ENCODE data around the gene EN2. TPM values are rescaled to one million over a fixed set of nuclear protein-coding genes. Genes with fewer than 3 reads are reported as not detected.

Gene EN2
- total RNA-seq, 2 donors from 2014 or later = 0.45 TPM; not detected in 1

DNA sequence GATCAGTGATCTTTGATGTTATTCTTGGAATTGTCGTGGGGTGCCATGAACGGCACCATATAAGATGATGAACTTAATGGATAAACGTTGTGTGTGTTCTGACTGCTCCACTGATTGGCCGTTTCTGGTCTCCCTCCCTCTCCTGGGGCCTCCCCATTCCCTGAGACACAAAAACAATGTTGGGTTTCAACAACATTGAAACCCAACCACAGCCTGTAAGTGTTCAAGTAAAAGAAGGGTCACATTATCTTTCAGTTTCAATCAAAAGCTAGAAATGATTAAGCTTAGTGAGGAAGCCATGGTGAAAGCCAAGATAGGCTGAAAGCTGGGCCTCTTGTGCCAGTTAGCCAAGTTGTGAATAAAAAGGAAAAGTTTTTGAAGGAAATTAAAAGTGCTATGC is 19.5 kb downstream of the EN2 start:
- no peaks in the 10 kb centered on the region for H3K9me3 ChIP-seq
- no peaks in the 10 kb centered on the region for H3K36me3 ChIP-seq
- 75% methylated on average over 4 of the region's 4 CpGs for WGBS
- DNase-seq (ENCODE audit: low spot score) = no peak
- intact Hi-C loops (cut with DNase I) = no loop called here
- no peaks in the 10 kb centered on the region for H3K4me1 ChIP-seq (replicated peaks)
- H3K27ac ChIP-seq = no peak overlapping the region
- TF ChIP-seq POLR2AphosphoS5 (IDR thresholded peaks at IDR 0.05) (no peak), POLR2A (IDR thresholded peaks at IDR 0.05) (no peak)
- TF ChIP-seq, protein P1, sequence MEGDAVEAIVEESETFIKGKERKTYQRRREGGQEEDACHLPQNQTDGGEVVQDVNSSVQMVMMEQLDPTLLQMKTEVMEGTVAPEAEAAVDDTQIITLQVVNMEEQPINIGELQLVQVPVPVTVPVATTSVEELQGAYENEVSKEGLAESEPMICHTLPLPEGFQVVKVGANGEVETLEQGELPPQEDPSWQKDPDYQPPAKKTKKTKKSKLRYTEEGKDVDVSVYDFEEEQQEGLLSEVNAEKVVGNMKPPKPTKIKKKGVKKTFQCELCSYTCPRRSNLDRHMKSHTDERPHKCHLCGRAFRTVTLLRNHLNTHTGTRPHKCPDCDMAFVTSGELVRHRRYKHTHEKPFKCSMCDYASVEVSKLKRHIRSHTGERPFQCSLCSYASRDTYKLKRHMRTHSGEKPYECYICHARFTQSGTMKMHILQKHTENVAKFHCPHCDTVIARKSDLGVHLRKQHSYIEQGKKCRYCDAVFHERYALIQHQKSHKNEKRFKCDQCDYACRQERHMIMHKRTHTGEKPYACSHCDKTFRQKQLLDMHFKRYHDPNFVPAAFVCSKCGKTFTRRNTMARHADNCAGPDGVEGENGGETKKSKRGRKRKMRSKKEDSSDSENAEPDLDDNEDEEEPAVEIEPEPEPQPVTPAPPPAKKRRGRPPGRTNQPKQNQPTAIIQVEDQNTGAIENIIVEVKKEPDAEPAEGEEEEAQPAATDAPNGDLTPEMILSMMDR (IDR thresholded peaks at IDR 0.05) = no peak
- H3K4me3 ChIP-seq = no peak overlapping the region
- peaks cover 14% of the 10 kb centered on the region for H3K27me3 ChIP-seq (replicated peaks; ENCODE audit: insufficient read depth)

DNA sequence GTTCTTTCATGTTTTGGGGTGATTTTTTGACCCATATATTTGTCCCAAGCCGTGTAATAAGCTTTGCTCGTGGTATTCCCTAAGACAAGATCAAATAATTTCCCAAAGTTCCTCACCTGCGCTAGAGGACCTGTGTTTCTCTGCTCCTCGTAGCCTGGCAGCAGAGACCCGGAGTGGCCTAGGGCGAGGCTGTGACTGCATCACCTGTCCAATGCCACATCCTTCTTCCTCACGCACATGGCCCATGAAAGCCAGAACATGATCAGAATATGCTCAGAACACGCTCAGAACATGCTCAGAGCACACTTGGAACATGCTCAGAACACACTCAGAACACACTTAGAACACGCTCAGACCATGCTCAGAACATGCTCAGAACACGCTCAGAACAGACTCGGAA is 23.8 kb downstream of the EN2 start:
- intact Hi-C loops (cut with DNase I) = no loop called here
- TF ChIP-seq, protein P1 (IDR thresholded peaks at IDR 0.05) = no peak
- no peak for TF ChIP-seq POLR2AphosphoS5 (IDR thresholded peaks at IDR 0.05)
- no peak for TF ChIP-seq POLR2A (IDR thresholded peaks at IDR 0.05)
- no peak overlapping the region for H3K4me3 ChIP-seq
- H3K27me3 ChIP-seq (replicated peaks; ENCODE audit: insufficient read depth) = peaks cover 7% of the 10 kb centered on the region
- 90% methylated on average over 11 of the region's 11 CpGs for WGBS
- no peak overlapping the region for H3K27ac ChIP-seq
- no peaks in the 10 kb centered on the region for H3K36me3 ChIP-seq
- H3K9me3 ChIP-seq = no peaks in the 10 kb centered on the region
- H3K4me1 ChIP-seq (replicated peaks) = no peaks in the 10 kb centered on the region
- DNase-seq (ENCODE audit: low spot score) = no peak

DNA sequence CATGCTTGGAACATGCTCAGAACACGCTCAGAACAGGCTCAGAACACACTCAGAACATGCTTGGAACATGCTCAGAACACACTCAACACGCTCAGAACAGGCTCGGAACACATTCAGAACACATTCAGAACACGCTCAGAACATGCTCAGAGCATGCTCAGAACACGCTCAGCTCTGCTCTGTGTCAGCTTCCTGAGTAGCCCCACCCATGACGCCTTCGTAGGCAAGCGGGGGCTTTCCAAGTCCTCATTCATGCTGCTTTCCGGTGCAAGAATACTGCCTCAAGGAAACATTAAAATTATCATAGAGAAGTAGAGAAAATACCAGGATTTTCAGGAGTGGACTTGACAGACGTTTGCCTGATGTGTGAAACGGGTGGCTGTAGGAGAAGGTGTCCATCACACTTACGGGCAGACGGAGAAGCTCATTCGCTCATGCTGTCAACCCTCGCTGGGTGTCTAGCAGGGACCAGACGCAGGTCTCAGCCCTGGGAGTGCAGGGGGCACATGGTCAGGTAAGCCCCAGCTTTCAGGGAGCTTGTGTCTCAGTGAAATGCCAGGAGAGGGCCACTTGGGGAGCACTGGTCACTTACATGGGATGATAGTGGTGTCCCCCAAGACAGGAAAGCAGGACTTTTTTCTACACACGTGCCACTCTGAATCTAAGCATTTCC is 24.7 kb downstream of the EN2 start:
- Histone ChIP-seq H3K27me3 (replicated peaks; ENCODE audit: insufficient read depth) (peaks cover 7% of the 10 kb centered on the region), H3K27ac (no peak overlapping the region), H3K36me3 (no peaks in the 10 kb centered on the region), H3K4me1 (replicated peaks) (no peaks in the 10 kb centered on the region), H3K4me3 (no peak overlapping the region), H3K9me3 (no peaks in the 10 kb centered on the region)
- WGBS = 61% methylated on average over 17 of the region's 17 CpGs
- TF ChIP-seq POLR2AphosphoS5 (IDR thresholded peaks at IDR 0.05) (no peak), POLR2A (IDR thresholded peaks at IDR 0.05) (no peak)
- TF ChIP-seq, protein P1 (IDR thresholded peaks at IDR 0.05) = no peak
- no peak for DNase-seq (ENCODE audit: low spot score)
- intact Hi-C loops (cut with DNase I) = no loop called here

DNA sequence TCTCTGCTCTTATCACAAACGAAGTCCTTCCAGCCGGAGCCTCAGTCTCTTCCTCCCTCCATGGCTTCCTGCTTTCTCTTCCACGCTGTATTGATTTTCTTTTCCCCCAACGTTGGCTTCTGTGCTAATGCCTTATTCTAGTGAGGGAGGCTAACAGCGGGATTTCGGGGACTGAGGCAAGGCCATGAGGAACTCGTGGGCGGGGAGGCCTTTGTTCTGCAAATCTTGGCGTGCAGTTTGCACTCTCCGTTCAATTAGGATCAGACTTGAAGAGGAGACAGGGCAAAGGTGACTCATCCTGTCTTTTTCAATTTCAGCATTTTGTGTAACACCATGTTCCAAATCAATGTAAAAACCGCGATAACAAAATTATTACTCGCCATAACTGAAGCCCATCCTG is 25.3 kb downstream of the EN2 start:
- H3K4me3 ChIP-seq = no peak overlapping the region
- DNase-seq (ENCODE audit: low spot score) = no peak
- TF ChIP-seq POLR2AphosphoS5 (IDR thresholded peaks at IDR 0.05) (no peak), POLR2A (IDR thresholded peaks at IDR 0.05) (no peak)
- TF ChIP-seq, protein P1 (IDR thresholded peaks at IDR 0.05) = no peak
- no peaks in the 10 kb centered on the region for H3K36me3 ChIP-seq
- 37% methylated on average over 13 of the region's 13 CpGs for WGBS
- no peak overlapping the region for H3K27ac ChIP-seq
- no peaks in the 10 kb centered on the region for H3K9me3 ChIP-seq
- intact Hi-C loops (cut with DNase I) = no loop called here
- H3K4me1 ChIP-seq (replicated peaks) = no peaks in the 10 kb centered on the region
- peaks cover 9% of the 10 kb centered on the region for H3K27me3 ChIP-seq (replicated peaks; ENCODE audit: insufficient read depth)

DNA sequence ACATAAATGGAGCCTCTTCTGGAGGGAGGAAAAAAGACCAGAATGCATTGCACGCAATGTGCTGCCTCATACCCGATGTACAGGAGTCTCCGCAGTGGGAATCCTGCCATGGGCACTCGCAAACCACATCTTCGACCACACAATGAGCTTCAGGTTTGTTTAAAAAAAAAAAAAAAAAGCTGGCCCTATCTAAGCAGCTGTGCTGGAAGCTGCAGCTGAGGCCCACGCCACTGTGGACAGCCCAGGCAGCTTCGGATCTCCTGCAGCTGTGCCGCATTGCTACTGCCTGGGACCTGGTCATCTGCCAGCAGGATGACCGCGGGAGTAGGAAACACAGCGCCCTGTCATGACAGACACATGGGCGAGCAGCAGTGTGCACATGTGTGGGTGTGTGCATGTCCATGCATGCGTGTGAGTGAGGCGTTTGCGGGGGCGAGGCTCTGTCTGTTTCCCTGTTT is 26.0 kb downstream of the EN2 start:
- Histone ChIP-seq H3K4me3 (no peak overlapping the region), H3K4me1 (replicated peaks) (no peaks in the 10 kb centered on the region), H3K27me3 (replicated peaks; ENCODE audit: insufficient read depth) (peaks cover 14% of the 10 kb centered on the region), H3K9me3 (no peaks in the 10 kb centered on the region), H3K36me3 (no peaks in the 10 kb centered on the region), H3K27ac (no peak overlapping the region)
- intact Hi-C loops (cut with DNase I) = no loop called here
- no peak for DNase-seq (ENCODE audit: low spot score)
- no peak for TF ChIP-seq POLR2A (IDR thresholded peaks at IDR 0.05)
- TF ChIP-seq, protein P1 (IDR thresholded peaks at IDR 0.05) = no peak
- TF ChIP-seq POLR2AphosphoS5 (IDR thresholded peaks at IDR 0.05) = no peak
- WGBS = 17% methylated on average over 16 of the region's 16 CpGs

Data from prostate gland (tissue), 2 donors.